Cortex of kidney (tissue), 1 donor: ENCODE results near the gene KRT76.
"Not testable (repeated sequence)": the region's sequence is repeated elsewhere in the genome, so short reads cannot be mapped to it uniquely, and the experiment has no call there.

Experiments
- DNase-seq: peaks from one replicate; lab custom pipeline; 2025; lab: John Stamatoyannopoulos, UW

The KRT76 gene

DNA sequence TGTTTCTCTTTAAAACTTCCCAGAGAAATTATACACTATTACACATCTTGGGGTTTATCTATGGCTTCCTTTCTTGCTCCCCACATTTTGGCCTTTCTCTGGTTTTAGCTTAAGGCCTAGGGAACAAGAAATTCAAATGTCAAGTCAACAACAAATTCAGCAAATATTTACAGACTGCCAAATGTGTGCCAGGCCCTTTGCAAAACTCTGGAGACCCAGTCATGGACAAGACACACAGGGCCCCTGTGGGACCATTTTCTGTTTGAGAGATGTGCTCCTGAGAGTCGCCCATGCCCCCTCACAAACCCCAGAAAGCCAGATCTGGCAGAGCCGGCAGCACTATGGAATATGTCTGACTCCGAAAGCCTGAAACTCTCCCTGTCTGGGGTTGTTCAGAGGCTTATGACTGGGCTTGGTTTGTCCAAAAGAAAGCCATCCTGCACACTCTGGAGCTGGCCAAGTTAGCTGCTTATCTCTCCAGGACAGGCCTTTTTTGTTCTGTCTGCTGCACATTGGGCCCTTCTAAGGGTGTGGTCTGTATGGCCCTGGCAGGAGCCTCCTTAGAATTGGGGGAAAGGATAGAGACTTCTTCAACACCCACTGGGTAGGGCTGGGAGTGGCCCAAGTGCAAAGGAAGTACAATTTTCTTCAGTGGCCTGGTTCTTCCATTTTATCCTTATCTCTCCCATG is 19.8 kb upstream of the KRT76 start:
- no peak for DNase-seq

DNA sequence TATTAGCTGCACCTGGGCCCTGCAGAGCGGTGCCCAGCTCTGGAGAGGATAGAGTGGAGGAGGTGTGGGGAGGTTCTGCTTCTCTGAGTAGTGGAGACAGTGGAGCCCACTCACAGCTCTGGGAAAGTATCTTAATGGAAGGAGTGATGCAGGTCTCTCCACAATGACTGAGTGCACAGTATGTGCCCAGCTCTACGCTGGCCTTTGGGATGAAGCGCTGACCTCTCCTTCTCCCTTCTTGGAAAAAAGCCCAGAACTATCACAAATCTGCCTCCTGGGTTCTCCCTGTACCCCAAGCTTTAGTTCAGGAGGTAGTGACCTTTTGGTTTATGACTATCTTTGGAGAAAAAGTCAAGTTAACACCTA is 19.3 kb upstream of the KRT76 start:
- DNase-seq = no peak

DNA sequence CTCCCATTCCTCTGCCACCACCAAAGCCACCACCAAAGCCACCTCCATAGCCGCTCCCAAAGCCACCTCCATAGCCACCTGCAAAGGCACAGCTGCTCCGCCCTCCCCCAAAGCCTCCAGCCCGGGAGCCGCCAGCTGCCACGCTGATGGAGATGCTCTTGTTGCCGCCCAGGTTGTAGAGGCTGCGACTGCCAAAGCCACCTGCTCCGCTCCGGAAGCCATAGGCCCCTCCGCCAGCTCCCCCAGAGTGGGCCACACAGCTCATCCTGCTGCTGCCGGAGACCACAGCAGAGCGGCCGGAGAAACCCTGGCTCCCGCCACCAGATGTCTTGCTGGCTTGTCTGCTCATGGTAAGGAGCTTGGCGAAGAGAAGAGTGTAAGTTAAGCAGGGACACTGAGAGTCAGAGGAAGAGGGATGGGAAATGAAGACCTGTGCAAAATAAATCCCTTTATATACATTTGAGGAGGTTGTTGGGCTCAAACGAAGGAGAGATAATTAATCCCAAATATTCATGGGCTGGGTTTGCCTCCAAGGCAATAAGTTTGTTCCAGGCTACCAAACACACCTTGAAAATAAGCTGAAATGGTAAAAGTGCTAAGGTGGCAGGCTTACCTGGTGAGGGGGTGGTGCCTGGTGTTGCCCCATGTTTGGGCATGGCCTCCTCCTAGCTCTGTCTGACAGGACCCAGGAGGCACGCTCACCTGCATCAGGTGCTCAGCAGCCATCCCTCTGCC is 18.7 kb upstream of the KRT76 start, which contains the start of gene KRT3:
Gene KRT3 (minus strand): TSS at position 424 of the 735 bp plus-strand sequence. CDS start 75 bp downstream, at position 349.
- no peak for DNase-seq

DNA sequence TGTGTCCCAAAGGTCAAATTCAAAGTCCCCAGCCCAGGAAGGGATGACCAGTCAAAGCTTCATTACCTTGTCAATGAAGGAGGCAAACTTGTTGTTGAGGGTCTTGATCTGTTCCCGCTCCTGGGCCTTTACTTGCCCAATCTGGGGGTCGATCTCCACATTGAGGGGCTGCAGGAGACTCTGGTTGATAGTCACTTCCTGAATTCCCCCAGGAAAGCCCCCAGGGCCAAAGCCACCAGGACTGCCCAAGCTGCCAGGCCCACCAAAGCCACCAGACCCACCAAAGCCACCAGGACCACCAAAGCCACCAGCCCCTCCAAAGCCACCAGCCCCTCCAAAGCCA is 18.2 kb upstream of the KRT76 start:
- not testable (repeated sequence) for DNase-seq

DNA sequence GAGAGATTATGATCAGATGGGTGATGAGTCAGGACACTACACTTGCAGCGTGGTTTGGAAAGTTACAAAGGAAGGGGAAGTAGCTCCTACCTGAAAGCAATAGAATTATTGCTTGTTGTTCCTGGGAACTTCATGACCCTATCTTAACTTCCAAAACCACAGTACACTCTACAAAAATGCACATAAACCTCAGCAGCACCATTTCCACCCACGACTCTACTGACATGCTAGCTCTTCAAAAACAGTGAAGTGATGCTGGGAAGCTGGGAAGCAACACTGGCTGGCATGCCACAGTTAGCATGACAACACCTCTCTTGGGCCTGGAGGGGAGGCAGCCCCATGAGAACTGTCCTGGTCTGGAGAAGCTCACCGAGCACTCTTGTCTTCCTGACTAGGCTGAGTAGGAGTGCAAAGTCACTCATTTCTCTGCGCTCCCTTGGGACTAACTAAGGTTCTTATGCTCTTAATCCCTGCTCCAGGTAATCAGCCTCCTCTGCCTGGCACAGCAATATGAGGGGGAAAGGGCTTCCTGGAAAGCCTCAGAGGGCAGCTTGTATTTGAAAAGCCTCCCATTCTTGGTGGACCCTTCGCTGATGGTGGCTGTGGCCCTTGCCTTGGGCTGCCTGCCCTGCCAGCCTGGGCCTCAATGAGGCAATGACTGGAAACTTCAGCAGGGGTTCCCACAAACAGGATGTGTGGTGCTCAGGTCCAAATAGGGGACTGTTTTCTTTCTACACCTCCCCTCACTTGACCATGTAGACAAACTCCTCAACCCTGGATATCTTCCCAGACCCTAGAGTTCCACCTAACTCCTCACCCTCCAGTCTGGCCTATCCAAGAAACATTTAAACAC is 17.6 kb upstream of the KRT76 start:
- no peak for DNase-seq

DNA sequence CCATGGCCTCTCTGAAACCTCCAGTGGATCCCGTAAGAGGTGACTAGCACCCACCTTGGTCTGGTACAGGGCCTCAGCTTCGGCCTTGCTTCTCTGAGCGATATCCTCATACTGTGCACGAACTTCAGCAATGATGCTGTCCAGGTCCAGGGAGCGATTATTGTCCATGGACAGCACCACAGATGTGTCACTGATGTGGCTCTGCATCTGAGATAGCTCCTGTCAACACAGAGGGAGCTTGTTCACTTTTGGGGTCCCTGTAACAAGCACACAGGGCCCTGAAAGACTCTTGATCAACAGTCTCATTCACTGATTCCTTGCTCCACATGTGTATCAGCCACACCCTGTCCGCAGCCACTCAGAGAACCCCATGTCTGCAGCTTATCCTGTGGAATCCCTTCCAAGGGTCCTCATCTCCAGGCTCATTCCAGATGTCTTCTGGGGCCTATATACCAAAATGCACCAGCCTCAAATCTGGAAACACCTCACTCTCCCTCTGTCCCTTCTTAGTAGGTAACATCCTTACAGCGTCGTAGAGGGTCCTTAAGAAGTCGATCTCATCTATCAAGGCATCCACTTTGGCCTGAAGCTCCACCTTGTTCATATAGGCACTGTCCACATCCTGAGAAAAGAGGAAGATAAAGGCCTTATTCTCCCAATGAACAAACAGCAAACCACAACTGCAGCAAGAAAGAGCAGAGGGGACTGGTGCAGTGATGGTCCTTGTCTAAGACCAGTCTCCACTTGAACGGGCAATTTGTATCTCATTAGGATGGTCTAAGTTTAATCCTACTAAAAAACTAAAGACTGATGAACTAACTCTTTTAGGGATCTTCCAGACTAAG is 15.3 kb upstream of the KRT76 start:
- DNase-seq = no peak

DNA sequence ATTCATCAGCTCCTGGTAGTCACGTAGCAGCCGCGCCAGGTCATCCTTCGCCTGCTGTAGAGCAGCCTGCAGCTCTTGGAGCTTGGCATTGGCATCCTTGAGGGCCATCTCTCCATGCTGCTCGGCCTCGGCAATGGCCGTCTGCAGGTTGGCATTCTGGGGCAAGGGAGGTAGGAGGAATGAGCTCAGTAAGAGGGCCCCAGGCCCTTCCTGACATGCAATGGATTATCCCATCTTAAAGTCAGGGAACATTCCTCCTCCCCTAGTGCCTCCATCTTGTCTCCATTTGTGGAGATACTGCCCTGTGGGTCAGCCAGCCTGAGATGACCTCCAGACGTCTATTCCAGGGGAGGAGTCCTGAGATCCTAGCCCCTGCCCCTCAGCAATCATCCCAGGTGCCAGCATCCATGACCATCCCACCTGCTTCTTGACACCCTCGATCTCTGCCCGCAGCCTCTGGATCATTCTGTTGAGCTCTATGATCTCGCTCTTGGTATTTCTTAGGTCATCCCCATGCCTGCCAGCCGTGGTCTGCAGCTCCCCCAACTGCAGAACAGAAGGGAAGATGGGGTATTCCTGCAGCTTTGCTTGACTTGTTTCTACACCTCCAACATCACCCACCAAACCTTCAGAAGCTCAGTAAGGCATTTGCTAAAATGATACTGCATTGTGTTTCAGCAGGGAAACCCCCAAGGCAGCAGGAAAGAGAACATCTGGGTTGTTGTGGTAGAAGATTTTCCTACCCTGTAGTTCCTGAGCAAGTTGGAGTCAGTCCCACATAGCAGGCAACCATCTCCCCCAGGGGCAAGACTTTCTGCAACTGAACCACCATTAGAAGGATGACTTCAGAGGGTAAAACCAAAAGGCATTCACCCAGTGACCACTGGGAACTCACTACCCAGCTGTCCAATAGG is 14.4 kb upstream of the KRT76 start:
- no peak for DNase-seq

DNA sequence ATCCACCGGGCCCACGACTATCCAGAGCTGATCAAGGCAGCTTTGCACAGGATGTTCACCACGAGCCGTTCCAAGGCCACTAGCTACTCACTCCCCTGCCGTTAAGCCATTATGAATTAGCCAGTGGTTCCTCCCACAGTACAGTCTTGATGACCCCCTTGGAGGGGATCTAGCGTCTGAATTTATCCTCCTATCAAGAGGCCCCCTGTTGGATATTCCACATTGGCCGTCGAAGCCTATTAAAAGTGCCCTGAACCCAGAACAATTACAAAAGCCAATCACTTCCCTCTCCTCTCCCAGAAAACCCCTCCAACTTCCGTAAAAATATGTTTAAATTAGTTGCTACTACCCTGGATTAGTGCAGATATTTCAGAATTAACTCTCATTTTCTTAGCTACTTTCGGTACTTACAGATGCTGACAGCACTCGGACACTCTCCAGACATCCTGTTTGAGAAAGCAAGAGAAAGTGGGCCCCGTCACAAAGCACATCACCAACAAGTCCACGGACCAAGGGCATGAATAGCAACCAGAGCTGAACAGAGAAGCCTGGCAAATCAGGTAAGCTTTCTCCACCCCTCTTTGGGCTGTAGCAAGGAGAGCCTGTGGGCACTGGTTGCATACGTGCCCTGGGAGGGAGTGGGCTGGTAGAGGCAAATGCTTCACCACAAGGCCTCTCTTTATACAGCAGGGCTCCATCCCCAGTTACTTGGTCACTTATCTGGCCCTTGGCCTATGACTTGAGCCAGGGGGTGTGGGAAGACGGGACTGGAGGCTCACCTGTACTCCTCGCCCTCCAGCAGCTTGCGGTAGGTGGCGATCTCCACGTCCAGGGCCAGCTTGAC is 13.5 kb upstream of the KRT76 start:
- no peak for DNase-seq

DNA sequence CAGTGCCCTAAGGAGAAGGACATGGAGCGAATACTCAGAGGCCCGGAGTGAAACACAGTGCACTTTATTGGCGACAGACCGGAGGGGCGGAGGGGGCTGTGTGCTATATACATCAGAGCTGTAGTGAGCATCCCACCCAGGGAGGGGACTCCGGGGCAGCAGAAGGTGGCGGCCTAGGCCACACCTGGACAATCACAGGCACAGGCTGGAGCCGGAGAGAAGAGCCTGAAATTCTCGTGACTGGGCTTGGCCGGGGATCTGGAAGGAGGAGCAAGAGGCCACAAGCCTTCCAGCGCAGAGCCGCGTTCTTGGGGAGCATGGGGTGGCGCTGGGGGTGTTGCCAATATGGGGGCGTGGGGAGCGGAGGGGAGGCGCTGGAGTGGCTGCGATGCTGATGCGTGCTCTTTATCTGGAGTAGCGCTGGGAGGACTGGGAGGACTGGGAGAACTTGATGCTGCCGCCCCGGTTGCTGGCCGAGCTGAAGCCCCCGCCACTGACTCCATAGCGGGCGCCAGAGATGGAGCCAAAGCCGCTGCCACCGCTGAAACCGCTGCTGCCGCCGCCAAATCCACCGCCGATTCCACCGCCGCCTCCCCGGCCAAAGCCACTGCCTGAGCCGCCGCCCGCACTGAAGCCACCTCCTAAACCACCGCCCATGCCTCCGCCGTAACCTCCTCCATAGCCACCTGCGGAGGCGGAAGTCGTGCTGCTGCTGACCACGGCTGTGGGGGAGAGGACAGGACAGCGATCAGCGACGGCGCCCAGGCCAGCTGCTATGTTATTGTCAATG is 12.7 kb upstream of the KRT76 start:
- DNase-seq = no peak

DNA sequence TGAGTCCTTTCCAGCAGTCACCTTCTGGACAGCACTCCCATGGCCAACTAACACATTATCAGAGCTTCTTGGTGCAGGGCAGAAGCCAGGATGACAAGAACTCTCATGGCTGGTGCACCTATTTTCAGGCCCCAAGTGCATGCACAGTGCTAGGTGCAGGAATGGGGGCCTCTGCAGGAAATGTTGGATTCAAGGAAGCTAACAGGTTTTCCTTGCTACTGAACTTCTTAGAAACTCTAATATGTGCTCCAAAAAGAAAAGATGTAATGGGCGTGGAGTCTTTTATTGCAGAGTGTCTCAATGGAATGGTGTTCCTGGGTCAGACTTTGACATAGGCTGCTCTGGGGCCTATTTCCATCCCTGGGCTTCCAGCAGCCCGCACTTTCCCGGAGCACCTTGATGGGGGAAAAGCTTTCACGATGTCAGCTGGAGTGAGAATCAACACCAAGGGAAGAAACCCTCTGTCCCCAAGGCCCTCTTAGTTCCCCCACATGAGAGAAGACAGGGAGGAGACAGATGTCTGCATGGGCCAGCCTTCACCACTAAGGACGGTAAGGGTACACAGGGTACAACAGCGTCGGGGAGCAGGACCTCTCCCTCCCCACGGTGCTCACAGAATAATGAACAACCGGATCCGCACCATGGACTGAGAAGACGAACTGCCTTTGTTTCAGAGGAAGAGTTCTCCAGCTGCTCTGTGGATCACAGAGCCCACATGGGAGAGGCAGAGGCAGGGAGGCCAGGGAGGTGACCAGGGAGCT is 11.9 kb upstream of the KRT76 start:
- no peak for DNase-seq

DNA sequence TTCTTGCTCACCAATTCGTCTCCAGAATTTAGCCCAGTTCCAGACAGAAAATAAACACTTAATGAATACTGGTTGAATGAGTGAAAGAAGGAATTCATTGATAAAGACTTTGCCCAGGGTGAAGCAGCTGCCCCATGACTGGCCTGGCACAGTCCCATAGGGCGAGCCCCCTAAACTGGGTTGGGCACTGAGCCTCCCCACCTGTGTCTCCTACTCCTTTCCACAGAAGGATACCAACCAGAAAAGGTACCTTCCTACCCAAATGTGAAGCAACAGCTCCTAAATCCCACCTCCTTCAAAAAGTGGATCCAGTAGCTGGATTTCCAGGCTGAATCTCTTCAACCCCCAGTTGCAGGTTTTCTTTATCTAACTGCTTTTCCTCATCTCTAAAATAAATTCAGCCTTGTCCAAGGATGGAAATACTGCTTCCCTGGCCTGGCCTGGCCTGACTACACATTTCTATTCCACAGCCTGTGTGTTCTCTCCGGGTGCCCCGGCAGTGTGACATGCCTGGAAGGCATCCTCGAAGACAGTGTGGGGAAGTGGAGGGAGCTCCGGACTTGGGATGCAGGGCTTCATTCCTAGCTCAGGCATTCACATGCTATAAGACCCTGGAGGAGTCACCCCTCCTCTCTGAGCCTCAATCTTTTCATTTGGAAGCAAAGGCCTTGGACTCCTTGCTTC is 11.2 kb upstream of the KRT76 start:
- DNase-seq = no peak

DNA sequence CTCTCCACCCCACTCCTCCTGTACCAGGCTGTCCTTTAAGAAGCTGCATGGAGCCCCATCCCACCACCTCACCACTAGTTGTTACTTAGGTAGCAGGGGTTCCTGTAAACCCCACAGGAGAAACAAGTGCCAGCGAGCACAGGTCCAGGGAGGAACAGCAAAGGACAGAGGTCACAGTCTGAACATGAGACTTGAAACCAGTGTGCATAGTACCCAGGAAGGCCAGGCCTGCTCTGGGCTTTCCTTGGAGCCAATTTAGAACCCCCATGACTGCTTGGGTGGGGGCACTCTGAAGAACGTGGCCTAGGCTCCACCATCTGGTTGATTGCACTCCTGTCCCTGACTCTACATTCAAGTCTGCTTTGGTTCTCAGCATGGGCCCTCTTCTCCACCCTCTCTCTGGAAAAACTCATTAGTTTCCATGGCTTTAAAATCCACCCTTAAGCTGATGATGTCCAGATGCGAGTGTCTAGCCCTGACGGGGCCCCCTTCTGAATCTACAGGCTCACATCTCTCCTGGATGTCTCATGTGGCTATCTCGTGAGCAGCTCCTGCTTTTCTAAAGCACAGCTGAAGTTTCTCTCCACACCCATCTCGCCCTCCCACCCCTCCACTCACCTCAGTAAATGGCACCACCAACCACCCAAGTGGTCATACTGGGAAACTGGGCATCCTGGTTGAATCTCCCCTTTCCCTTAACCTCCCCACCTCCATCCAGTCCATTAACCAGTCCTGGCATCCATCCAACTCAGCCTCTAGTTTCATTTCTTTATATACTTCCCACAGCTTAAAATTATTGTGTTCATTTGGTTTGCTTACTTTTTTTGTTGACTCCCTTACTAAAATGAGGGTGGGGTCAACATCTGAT is 10.4 kb upstream of the KRT76 start:
- no peak for DNase-seq

DNA sequence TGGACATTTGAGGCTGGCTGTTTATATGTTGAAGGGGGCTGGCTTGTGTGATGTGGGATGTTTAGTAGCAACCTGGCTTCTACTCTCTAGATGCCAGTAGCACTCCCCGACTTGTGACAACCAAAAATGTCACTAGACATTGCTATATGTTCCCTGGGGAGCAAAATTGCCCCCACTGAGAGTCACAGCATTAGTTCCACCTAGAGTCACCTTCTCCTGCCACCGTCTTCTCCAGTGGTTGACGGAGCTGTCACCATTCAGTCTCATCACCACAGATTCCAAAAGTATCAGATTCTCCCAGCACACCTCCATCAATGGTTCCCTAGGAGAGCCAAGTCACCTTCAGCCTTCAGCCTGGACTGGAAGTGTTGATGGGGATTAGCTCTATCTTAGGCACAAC is 7.8 kb upstream of the KRT76 start:
- DNase-seq = no peak

DNA sequence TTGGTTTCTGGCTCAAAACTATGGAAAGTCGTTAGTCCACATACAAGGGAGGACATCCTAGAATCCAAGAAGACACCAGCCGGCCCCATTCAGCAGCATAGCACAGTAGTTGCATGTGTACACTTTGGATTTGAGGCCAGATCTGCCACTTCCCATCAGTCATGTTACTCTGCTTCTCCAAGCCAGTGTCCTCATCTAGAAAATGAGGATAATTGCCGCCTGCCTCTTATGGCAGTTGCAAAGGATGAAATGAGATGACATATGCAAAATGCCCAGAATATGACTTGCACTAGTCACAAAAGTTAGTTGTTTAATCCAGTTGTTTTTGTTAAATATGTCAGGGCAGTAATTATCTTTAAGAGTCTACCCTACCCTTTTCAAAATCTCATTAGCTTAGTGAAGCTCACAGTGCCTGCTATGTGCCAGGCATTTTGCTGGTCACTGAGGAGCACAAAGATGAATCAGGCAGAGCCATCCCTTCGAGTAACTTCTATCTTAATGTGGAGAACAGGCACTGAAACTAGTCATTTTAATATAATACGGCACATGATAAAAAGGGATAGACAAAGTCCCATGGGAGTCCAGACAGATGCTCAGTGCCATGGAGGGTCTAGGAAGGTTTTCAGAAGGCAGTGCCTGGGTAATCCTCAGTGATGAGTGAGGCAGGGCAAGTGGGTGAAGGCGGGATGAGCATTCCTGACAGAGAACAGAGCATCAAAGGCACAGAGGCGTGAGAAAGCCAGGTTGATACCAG is 6.6 kb upstream of the KRT76 start:
- no peak for DNase-seq

DNA sequence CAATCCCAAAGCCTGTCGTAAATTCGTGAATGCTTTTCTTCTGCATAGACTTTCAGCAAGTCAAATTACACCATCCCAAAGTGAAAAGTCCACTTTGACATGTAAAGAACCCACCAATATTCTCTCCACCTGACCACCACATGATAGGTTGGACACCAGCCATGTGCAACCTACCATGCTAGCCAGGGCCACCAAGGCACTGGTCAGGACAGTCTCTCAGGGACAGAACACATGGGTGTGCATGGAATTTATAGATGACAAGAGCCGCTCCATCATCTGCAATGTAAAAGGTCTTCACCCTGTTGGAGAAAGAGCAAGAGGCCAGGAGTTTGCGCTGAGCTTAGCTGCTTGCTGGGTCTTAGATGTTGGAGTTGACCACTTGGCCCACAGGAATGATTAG is 5.4 kb upstream of the KRT76 start:
- DNase-seq = no peak
